ENCODE measurements around the gene ARHGEF4. TPM values are rescaled to one million over a fixed set of nuclear protein-coding genes. Genes with fewer than 3 reads are reported as not detected.

The ARHGEF4 gene
- total and polyA plus RNA-seq, 11 donors: 0.30 to 5.5 (median 3.8) TPM

DNA sequence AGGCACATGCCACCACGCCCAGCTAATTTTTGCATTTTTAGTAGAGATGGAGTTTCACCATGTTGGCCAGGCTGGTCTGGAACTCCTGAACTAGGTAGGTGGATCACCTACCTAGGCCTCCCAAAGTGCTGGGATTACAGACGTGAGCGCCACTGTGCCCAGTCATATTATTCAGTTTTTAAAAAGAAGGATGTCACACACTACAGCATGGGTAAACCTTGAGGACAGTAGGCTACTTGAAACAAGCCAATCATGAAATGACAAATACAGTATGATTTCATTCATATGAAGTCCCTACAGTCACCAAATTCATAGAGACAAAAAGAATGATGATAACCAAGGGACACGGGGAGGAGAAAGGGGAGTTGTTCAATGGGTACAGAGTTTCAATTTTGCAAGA is 31.1 kb upstream of the ARHGEF4 start:
- H3K4me3 ChIP-seq: no peak overlapping the region
- TF ChIP-seq, protein P1, sequence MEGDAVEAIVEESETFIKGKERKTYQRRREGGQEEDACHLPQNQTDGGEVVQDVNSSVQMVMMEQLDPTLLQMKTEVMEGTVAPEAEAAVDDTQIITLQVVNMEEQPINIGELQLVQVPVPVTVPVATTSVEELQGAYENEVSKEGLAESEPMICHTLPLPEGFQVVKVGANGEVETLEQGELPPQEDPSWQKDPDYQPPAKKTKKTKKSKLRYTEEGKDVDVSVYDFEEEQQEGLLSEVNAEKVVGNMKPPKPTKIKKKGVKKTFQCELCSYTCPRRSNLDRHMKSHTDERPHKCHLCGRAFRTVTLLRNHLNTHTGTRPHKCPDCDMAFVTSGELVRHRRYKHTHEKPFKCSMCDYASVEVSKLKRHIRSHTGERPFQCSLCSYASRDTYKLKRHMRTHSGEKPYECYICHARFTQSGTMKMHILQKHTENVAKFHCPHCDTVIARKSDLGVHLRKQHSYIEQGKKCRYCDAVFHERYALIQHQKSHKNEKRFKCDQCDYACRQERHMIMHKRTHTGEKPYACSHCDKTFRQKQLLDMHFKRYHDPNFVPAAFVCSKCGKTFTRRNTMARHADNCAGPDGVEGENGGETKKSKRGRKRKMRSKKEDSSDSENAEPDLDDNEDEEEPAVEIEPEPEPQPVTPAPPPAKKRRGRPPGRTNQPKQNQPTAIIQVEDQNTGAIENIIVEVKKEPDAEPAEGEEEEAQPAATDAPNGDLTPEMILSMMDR (IDR thresholded peaks at IDR 0.05): no peak
- no peak for TF ChIP-seq POLR2A (IDR thresholded peaks at IDR 0.05)
- DNase-seq (no peak), ATAC-seq (no peak)
- peaks cover 0 to 6% (median 0%) of the 10 kb centered on the region in 12 donors for H3K9me3 ChIP-seq
- no peaks in the 10 kb centered on the region for H3K36me3 ChIP-seq
- H3K27me3 ChIP-seq: no peaks in the 10 kb centered on the region
- 65 to 72% (median 69%) methylated on average over 4 of the region's 4 CpGs for WGBS, 4 donors
- intact Hi-C loops (cut with DNase I): loop anchor here in 1 of 10 donors (2.0 kb wide), 1 partner anchor 67 kb away; no protein-coding TSS in a partner anchor
- no peak overlapping the region for H3K27ac ChIP-seq
- H3K4me1 ChIP-seq: no peaks in the 10 kb centered on the region

DNA sequence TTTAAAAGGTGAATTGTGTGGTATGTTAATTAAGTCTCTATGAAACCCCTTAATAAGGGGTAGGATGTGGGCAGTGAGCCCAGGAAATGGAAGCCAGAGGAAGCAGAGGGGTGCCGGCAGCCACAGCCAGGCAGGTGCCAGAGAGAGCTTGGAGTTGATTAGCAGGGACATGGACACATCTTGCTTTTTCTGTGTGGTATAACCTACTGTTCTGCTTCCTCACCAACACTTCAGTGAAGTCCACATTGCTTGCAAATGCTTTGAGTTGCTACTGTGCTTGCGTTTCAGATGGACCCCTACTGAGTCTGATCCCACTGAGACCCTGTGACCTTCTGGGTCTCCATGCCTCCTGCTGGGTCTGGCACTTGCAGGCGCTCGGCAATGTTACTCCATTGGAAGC is 30.3 kb upstream of the ARHGEF4 start:
- Histone ChIP-seq H3K9me3 (peaks cover 0 to 6% (median 0%) of the 10 kb centered on the region in 12 donors), H3K27ac (no peak overlapping the region), H3K36me3 (no peaks in the 10 kb centered on the region), H3K4me1 (no peaks in the 10 kb centered on the region), H3K27me3 (no peaks in the 10 kb centered on the region), H3K4me3 (no peak overlapping the region)
- intact Hi-C loops (cut with DNase I): loop anchor here in 1 of 10 donors (2.0 kb wide), 1 partner anchor 66 kb away; no protein-coding TSS in a partner anchor
- TF ChIP-seq POLR2A (IDR thresholded peaks at IDR 0.05): no peak
- TF ChIP-seq, protein P1 (IDR thresholded peaks at IDR 0.05): no peak
- DNase-seq (no peak), ATAC-seq (no peak)
- WGBS, 4 donors: 51 to 63% (median 61%) methylated on average over 4 of the region's 4 CpGs

DNA sequence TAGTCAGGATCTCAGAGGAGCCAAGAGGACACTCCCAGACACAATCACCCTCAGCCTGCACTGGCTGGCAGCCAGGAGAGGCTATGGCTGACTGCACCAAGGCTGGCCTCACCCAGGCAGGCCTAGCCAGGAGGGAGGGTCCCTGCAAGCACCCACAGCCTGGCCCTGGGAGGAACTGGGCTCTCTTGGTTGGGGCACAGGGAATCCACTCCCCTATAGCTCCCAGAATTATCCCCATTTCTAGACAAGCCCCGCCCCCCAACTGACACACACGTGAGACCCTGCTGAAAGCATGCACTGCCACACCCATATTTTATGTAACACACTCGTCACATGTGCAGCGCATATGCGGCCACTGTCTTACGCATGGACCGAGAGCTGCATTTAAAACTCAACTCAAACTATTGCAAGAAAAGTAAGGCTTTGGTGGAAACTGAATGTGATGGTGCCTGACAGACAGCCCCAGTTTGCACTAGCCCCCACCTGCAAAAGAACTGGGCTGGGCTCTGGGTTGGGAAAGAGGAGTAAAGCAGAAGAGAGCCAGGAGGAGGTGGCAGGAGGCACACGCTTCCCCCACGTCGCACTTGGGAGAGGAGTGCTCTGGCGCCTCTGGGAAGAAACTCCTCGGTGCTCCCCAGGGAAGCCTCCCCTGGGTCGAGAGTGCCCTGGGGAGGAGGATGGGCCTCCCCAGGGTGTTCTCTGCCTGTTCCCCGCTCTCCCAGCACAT is 28.9 kb upstream of the ARHGEF4 start:
- Histone ChIP-seq H3K9me3 (peaks cover 0 to 6% (median 0%) of the 10 kb centered on the region in 12 donors), H3K27me3 (no peaks in the 10 kb centered on the region), H3K4me1 (no peaks in the 10 kb centered on the region), H3K36me3 (no peaks in the 10 kb centered on the region), H3K4me3 (no peak overlapping the region), H3K27ac (no peak overlapping the region)
- WGBS, 4 donors: 67 to 75% (median 69%) methylated on average over 13 to 14 of the region's 14 CpGs
- intact Hi-C loops (cut with DNase I): loop anchor here in 1 of 10 donors (2.0 kb wide), 1 partner anchor 65 kb away; no protein-coding TSS in a partner anchor
- peak in 1 of 5 donors; percentile 27 for DNase-seq
- ATAC-seq: no peak
- TF ChIP-seq, protein P1 (IDR thresholded peaks at IDR 0.05): no peak

DNA sequence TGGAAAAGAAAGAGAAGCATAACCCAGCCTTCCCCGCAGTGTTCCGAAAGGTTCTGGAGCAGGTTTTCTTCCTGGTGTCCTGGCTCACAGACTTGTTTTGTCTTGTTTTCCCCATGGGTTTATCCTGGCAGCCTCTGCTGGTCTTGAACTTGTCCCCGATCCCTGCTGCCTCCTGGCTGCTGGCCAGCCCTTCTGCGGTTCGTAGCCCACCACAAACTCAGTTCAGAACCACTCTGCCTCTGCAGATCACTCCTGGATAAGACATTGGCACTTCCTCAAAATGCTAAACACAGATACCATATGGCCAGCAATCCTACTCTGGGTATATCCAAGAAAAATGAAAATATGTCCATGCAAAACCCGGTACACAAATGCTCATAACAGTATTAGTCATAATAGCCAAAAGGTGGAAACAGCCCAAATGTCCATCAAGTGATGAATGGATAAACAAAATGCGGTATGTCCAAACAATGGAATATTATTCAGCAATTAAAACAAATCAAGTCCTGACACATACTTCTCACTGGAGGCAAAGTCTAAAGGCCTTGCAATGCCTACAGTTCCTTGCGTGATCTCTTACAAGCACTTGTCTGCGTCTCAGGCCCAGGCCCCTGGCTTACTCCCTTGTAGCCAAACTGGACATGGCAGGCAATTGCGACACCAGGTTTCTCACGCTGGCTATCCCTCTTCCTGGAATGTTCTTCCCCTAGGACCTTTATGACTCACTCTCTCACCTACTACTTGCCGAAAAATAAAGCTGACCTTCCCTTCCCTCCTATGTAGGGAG is 28.0 kb upstream of the ARHGEF4 start:
- no peak for ATAC-seq
- H3K4me1 ChIP-seq: no peaks in the 10 kb centered on the region
- 76 to 81% (median 79%) methylated on average over 11 to 12 of the region's 12 CpGs for WGBS, 4 donors

More for the DNA sequence above, 28.0 kb upstream of the ARHGEF4 start:
- intact Hi-C loops (cut with DNase I): no loop called here
- TF ChIP-seq POLR2A (IDR thresholded peaks at IDR 0.05): no peak
- TF ChIP-seq, protein P1 (IDR thresholded peaks at IDR 0.05): no peak
- Histone ChIP-seq H3K27ac (no peak overlapping the region), H3K4me3 (no peak overlapping the region), H3K36me3 (no peaks in the 10 kb centered on the region), H3K27me3 (peaks cover 0 to 3% (median 0%) of the 10 kb centered on the region in 9 donors), H3K9me3 (peaks cover 0 to 6% (median 0%) of the 10 kb centered on the region in 12 donors)
- no peak for DNase-seq

Data from heart left ventricle (tissue), 16 donors.